ENCODE data around the gene NAPB.

Gene NAPB

DNA sequence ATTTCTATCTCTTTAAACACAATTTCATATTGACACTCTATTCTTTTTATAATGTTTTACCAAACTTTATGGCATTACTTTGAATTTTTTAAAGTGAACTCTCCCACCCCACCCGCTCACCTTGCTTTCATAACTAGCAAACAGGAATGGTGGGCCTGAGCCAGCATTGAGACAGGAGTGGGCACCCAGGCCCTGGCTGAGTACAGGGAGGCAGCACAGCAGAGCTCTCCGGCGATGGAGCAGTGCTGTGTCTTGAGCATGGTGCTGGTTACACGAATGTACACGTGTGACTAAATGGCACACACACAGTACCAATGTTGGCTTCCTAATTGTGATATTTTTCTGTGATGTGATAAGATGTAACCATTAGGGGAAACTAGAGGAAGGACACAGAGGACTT lies 26.9 kb upstream of the NAPB start:
- Histone ChIP-seq H3K27me3 (ENCODE audit: low read depth) (no peaks in the 10 kb centered on the region), H3K9me3 (no peaks in the 10 kb centered on the region), H3K4me3 (no peak overlapping the region), H3K4me1 (no peaks in the 10 kb centered on the region), H3K36me3 (replicated peaks) (no peaks in the 10 kb centered on the region)
- DNase-seq (ENCODE audit: low spot score in 2 of 2) = no peak
- in situ Hi-C loops (cut with MboI; ENCODE audit: low sequenced_read_pairs) = no loop called here

DNA sequence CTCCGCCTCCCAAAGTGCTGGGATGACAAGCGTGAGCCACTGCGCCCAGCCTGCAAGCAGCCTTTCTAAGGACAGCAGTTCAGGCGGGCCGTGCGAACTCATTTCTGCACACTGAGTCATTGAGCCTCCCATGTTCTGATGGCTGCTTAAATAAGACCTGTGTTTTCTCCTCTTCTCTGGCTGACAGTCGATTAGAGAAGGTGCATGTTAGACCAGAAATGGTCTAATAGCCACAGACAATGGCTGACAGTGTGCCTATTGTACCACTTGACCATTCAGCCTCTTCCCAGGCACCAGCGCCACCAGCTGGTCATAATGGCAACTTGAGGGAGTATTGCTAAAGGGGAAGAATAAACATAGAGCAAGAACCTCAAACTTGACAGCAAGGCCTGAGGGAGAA lies 25.2 kb upstream of the NAPB start:
- Histone ChIP-seq H3K4me1 (no peaks in the 10 kb centered on the region), H3K4me3 (no peak overlapping the region), H3K9me3 (no peaks in the 10 kb centered on the region), H3K36me3 (replicated peaks) (no peaks in the 10 kb centered on the region), H3K27me3 (ENCODE audit: low read depth) (no peaks in the 10 kb centered on the region)
- in situ Hi-C loops (cut with MboI; ENCODE audit: low sequenced_read_pairs) = no loop called here
- DNase-seq (ENCODE audit: low spot score in 2 of 2) = peak; percentile 14 to 80

- in situ Hi-C loops (cut with MboI; ENCODE audit: low sequenced_read_pairs) = no loop called here
- no peak overlapping the region for H3K4me3 ChIP-seq
- no peaks in the 10 kb centered on the region for H3K36me3 ChIP-seq (replicated peaks)
- H3K9me3 ChIP-seq = no peaks in the 10 kb centered on the region
- no peaks in the 10 kb centered on the region for H3K4me1 ChIP-seq
- no peak for DNase-seq (ENCODE audit: low spot score in 2 of 2)
- no peaks in the 10 kb centered on the region for H3K27me3 ChIP-seq (ENCODE audit: low read depth)
These were observed 24.4 kb upstream of the NAPB start for GRCh38 chr20:23445596-23446217.

DNA sequence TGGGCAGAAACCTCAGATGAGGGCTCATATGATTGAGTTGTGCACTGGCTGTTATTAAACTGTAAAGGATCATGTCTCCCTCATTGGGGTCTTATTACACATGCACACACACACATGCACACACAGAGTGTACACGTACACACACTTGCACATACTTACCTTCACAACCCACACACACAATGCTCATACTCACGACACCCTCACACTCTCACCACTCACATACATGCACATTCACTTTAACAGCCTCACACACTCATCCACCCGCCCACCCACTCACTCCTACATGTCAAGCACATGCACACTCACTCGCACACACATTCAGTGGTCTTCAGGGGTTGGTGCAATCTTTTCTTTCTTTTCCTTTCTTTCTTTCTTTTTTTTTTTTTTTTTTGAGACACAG lies 23.6 kb upstream of the NAPB start:
- H3K4me1 ChIP-seq = no peaks in the 10 kb centered on the region
- no peak for DNase-seq (ENCODE audit: low spot score in 2 of 2)
- H3K27me3 ChIP-seq (ENCODE audit: low read depth) = no peaks in the 10 kb centered on the region
- no peak overlapping the region for H3K4me3 ChIP-seq
- in situ Hi-C loops (cut with MboI; ENCODE audit: low sequenced_read_pairs) = loop anchor here (5.0 kb wide), 1 partner anchor 167 kb away; no protein-coding TSS in a partner anchor
- no peaks in the 10 kb centered on the region for H3K36me3 ChIP-seq (replicated peaks)
- H3K9me3 ChIP-seq = no peaks in the 10 kb centered on the region

- no peak for DNase-seq (ENCODE audit: low spot score in 2 of 2)
- no peaks in the 10 kb centered on the region for H3K4me1 ChIP-seq
- H3K4me3 ChIP-seq = no peak overlapping the region
- in situ Hi-C loops (cut with MboI; ENCODE audit: low sequenced_read_pairs) = loop anchor here (5.0 kb wide), 1 partner anchor 170 kb away; no protein-coding TSS in a partner anchor
- no peaks in the 10 kb centered on the region for H3K9me3 ChIP-seq
- H3K36me3 ChIP-seq (replicated peaks) = no peaks in the 10 kb centered on the region
- no peaks in the 10 kb centered on the region for H3K27me3 ChIP-seq (ENCODE audit: low read depth)
These were observed 21.1 kb upstream of the NAPB start for GRCh38 chr20:23442436-23442835.

- H3K36me3 ChIP-seq (replicated peaks) = no peaks in the 10 kb centered on the region
- in situ Hi-C loops (cut with MboI; ENCODE audit: low sequenced_read_pairs) = loop anchor here (5.0 kb wide), 1 partner anchor 170 kb away; no protein-coding TSS in a partner anchor
- no peak overlapping the region for H3K4me3 ChIP-seq
- H3K9me3 ChIP-seq = no peaks in the 10 kb centered on the region
- no peaks in the 10 kb centered on the region for H3K27me3 ChIP-seq (ENCODE audit: low read depth)
- H3K4me1 ChIP-seq = no peaks in the 10 kb centered on the region
- peak; percentile 69 to 87 for DNase-seq (ENCODE audit: low spot score in 2 of 2)
These were observed 20.6 kb upstream of the NAPB start for GRCh38 chr20:23441850-23442313.

GRCh38 chr20:23440004-23440403 lies 18.7 kb upstream of the NAPB start:
- Histone ChIP-seq H3K36me3 (replicated peaks) (no peaks in the 10 kb centered on the region), H3K4me3 (no peak overlapping the region), H3K27me3 (ENCODE audit: low read depth) (no peaks in the 10 kb centered on the region), H3K9me3 (no peaks in the 10 kb centered on the region), H3K4me1 (no peaks in the 10 kb centered on the region)
- DNase-seq (ENCODE audit: low spot score in 2 of 2) = no peak
- in situ Hi-C loops (cut with MboI; ENCODE audit: low sequenced_read_pairs) = loop anchor here (5.0 kb wide), 1 partner anchor 172 kb away; no protein-coding TSS in a partner anchor

DNA sequence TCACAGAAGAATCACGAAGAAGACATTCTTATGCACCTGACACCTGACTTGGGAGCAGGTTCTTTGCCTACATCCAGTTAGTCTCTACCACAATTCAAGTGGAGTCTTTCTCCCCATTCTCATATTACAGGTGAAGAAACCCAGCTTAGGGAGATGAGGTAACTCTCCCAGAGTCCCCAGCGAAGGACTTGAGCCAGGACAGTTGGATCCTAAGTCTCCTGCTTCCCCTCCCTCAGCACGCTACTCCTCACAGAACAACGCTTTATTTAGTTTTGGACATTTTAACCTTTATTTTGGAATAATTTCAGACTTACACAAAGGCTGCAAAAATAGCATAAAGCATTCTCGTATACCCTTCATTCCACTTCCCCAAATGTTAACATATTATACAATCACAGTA lies 17.4 kb upstream of the NAPB start:
- in situ Hi-C loops (cut with MboI; ENCODE audit: low sequenced_read_pairs) = no loop called here
- H3K36me3 ChIP-seq (replicated peaks) = no peaks in the 10 kb centered on the region
- H3K4me3 ChIP-seq = no peak overlapping the region
- H3K4me1 ChIP-seq = no peaks in the 10 kb centered on the region
- DNase-seq (ENCODE audit: low spot score in 2 of 2) = no peak
- no peaks in the 10 kb centered on the region for H3K9me3 ChIP-seq
- H3K27me3 ChIP-seq (ENCODE audit: low read depth) = no peaks in the 10 kb centered on the region

GRCh38 chr20:23437126-23437899 lies 16.0 kb upstream of the NAPB start:
- Histone ChIP-seq H3K4me3 (no peak overlapping the region), H3K27me3 (ENCODE audit: low read depth) (no peaks in the 10 kb centered on the region), H3K9me3 (no peaks in the 10 kb centered on the region), H3K36me3 (replicated peaks) (no peaks in the 10 kb centered on the region), H3K4me1 (no peaks in the 10 kb centered on the region)
- DNase-seq (ENCODE audit: low spot score in 2 of 2) = no peak
- in situ Hi-C loops (cut with MboI; ENCODE audit: low sequenced_read_pairs) = no loop called here

DNA sequence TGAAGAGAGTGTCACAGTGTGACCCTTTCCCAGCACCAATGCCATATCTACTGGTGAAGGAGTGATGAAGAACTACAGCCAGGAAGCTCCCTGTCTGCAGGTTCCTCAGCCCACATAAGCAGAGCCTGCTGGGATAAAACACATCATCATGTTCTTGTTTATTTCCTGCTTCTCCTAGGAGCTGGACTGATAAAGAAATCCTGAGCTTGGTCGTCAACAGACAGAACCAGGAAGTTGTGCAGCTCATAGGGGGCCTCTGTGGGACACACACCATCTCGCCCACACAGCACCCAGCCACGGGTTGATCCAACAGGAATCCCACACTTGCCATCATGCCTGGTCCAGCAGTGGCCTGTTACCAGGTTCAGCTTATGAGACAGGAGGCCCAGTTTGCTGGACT lies 15.4 kb upstream of the NAPB start:
- in situ Hi-C loops (cut with MboI; ENCODE audit: low sequenced_read_pairs) = no loop called here
- no peaks in the 10 kb centered on the region for H3K36me3 ChIP-seq (replicated peaks)
- no peaks in the 10 kb centered on the region for H3K9me3 ChIP-seq
- no peak overlapping the region for H3K4me3 ChIP-seq
- no peaks in the 10 kb centered on the region for H3K4me1 ChIP-seq
- H3K27me3 ChIP-seq (ENCODE audit: low read depth) = no peaks in the 10 kb centered on the region
- DNase-seq (ENCODE audit: low spot score in 2 of 2) = no peak

- no peaks in the 10 kb centered on the region for H3K9me3 ChIP-seq
- no peak for DNase-seq (ENCODE audit: low spot score in 2 of 2)
- H3K4me1 ChIP-seq = no peaks in the 10 kb centered on the region
- in situ Hi-C loops (cut with MboI; ENCODE audit: low sequenced_read_pairs) = no loop called here
- H3K36me3 ChIP-seq (replicated peaks) = no peaks in the 10 kb centered on the region
- H3K27me3 ChIP-seq (ENCODE audit: low read depth) = no peaks in the 10 kb centered on the region
- H3K4me3 ChIP-seq = no peak overlapping the region
These were observed 14.6 kb upstream of the NAPB start for GRCh38 chr20:23435626-23436539.

DNA sequence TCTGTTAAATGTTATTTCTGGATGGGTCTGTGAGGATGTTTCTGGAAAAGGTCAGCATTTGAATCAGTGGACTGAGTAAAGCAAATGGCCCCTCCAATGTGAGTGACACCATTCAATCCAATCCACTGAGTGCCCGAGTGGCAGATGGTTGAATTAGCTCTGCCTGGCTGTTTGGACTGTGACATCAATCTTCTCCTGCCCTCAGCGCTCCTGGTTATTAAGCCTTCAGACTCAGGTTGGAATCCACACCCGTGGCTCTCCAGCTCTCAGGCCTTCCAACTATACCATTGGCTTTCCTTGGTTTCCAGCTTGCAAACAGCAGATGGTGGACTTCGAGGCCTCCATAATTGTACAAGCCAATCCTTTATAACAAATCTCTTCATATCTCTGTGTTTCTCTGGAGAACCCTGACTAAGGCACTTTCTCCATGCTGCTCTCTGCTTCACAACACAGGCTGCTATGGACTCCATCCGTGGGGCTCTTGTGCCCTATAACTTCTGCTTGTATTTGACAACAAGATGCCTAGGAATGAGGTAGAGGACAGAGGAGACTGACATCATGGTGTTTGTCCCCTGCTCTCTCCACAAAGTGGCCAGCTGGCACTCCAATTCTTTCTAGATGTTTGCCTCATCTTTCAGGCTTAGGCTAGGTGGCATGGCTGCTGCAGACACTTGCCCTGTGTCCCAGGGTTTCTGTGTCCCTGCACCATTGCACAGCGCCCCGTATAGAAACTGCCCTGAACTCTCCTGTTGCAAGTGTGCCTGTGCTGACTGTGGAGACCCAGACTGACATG lies 13.4 kb upstream of the NAPB start:
- no peaks in the 10 kb centered on the region for H3K27me3 ChIP-seq (ENCODE audit: low read depth)
- in situ Hi-C loops (cut with MboI; ENCODE audit: low sequenced_read_pairs) = no loop called here
- DNase-seq (ENCODE audit: low spot score in 2 of 2) = no peak
- H3K36me3 ChIP-seq (replicated peaks) = no peaks in the 10 kb centered on the region
- H3K9me3 ChIP-seq = no peaks in the 10 kb centered on the region
- no peak overlapping the region for H3K4me3 ChIP-seq
- H3K4me1 ChIP-seq = no peaks in the 10 kb centered on the region

DNA sequence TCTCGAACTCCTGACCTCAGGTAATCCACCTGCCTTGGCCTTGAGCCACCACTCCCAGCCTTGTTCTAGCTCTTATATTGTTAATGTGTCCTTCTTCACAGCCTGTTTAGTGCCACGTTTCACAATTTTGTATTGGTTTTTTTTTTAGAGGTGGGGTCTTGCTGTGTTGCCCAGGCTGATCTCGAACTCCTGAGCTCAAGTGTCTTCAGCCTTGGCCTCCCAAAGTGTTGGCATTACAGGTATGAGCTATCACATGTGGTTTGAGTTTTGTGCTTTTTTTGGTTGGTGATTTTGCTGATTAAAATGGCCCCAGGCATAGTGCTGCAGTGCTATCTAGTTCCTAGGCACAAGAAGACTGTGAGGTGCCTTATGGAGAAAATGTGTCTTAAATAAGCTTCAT lies 12.3 kb upstream of the NAPB start:
- Histone ChIP-seq H3K4me3 (no peak overlapping the region), H3K27me3 (ENCODE audit: low read depth) (no peaks in the 10 kb centered on the region), H3K4me1 (no peaks in the 10 kb centered on the region), H3K36me3 (replicated peaks) (no peaks in the 10 kb centered on the region), H3K9me3 (no peaks in the 10 kb centered on the region)
- no peak for DNase-seq (ENCODE audit: low spot score in 2 of 2)
- in situ Hi-C loops (cut with MboI; ENCODE audit: low sequenced_read_pairs) = no loop called here
